NB4 (cell line): Measurements from ENCODE around the gene GAS6.

Experiments used
- CTCF ChIP-seq: IDR thresholded peaks from one replicate; pipeline ENCODE4 v1.5.1; 2012; ENCODE audit warnings: low read depth, low read length
- POLR2A ChIP-seq: IDR thresholded peaks from 2 replicates; pipeline ENCODE4 v1.6.1; 2011; ENCODE audit warnings: mild to moderate bottlenecking; ENCODE audit not compliant: insufficient read length; ENCODE audit errors: extremely low read depth

DNA sequence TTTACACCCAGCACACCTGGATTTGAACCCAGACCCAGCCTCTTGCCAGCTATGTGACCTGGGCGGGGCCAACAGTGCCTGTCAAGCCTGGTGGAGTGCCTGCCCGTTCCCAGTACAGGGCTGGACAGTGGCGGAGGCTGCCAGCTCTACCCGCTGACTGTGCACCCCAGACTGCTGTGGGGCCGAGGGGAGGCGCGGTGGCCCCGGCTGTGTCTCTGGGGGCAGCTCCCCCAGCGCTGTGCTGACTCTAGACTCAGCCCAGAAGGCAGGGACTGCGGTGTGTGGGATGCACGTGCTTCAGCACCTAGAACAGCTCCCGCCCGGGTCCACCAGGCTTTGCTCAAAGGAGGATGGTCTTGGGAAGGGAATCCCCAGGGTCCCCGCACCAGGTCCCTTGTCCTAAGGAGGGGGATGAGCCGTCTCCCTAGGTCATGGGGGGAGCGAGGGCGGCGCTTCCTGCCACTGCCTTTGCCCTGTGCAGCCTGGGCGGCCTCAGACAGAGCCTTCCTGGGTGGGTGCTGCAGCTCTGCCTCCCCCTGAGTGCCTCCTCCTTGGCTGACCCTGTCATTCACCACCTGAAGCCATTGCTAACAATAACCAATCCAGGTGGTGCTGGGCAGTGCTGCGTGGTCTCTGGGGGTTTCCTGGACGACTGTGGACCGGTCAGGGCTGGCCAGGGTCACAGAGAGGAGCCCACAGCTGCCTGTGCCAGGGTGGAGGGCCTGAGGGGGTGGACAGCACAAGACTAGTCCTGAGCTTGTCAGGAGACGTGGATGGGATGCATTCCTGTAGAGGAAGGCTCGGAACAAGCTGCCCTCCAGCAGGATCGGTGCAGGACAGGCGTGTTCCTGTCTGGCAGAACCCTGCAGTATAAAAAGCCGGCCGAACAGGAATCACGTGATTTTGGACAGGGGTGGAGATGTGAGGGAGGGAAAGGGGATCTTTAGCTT is 86.3 kb downstream of the GAS6 start:
- TF ChIP-seq CTCF (no peak), POLR2A (no peak)
